ENCODE data around the gene AFF4.
A peak's percentile ranks its signal among the peaks of the same experiment; 100 is the strongest.

The AFF4 gene

DNA sequence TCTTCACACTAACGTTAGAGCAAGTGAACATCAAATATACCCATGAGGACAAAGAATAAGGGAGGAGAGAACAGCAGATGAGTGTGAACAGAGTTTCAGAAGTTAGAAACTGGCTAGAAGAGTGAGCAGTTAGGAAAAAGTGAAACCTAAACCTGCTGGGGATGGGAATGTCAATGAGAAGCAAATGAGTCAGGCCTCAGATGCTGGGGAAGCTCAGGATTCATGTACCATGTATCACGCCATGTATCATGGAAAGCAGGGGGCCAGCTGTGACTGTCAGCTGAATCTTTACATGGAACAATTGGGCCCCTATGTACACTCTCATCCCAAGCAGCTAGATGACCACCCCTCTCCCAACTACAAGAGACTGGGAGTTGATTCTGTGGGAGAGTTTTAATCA lies 113.4 kb downstream of the AFF4 start:
- no peak for DNase-seq

GRCh38 chr5:132849347-132849746 lies 114.1 kb downstream of the AFF4 start:
- no peak for DNase-seq

GRCh38 chr5:132848270-132848669 lies 115.2 kb downstream of the AFF4 start:
- no peak for DNase-seq

GRCh38 chr5:132841305-132841704 lies 122.1 kb downstream of the AFF4 start:
- DNase-seq = no peak

DNA sequence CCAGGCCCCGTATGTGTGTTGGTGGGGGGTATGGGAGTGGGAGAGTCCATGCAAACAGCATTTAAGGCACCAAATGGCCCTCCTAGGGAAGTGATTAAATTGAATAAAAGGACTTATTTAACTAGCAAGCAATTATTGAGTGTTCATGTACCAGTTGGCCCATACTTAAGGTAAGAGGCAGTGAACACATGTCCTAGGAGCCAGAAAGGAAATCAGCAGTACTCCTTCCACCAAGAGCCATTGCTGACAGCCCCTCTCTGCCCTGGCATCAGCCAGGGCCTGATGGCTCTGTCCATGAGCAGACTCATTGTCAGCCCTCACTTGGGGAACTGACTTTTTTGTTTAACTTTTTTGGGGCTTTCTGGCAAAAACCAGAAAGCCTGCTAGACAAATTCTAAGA lies 122.5 kb downstream of the AFF4 start:
- no peak for DNase-seq

- no peak for DNase-seq
Measured at GRCh38 chr5:132840313-132840712, 123.1 kb downstream of the AFF4 start.

GRCh38 chr5:132839426-132840301 lies 123.8 kb downstream of the AFF4 start:
- no peak for DNase-seq

- DNase-seq = no peak
Measured at GRCh38 chr5:132838516-132839282, 124.7 kb downstream of the AFF4 start.

DNA sequence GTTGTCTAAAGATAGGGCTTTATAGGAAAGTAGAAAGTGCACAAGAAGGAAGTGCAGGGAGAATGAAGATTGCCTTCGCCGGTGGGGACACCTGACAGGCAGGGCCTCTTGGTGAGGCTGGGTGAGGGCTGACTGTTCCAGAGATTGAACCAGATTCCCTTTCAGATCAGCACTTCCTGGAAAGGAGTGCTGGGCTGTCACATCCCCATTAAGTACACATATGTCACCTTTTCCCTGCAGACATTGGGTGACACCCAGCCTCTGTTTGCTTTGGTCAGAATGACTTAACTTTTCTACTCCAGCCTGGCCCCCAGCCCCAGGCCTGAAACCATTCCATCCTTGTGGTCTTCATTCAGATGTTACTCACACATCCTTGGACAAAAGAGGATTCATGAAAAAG lies 125.6 kb downstream of the AFF4 start:
- no peak for DNase-seq

GRCh38 chr5:132836852-132837251 lies 126.6 kb downstream of the AFF4 start:
- no peak for DNase-seq

GRCh38 chr5:132834057-132834456 lies 129.4 kb downstream of the AFF4 start:
- DNase-seq = no peak

DNA sequence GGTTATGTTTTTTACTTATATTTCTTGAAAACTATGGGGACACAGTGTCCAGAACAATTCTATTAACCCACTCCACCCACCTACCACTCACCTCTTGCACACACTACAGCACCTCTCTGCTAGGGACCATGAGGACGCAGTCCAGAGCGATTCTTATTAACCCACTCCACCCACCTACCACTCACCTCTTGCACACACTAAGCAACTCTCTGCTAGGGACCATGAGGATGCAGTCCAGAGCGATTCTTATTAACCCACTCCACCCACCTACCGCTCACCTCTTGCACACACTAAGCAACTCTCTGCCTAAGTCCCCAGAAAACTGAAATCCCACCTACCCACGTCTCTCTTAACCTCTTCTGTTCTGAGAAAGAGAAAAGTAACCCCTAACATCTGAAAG lies 130.8 kb downstream of the AFF4 start:
- DNase-seq = no peak

DNA sequence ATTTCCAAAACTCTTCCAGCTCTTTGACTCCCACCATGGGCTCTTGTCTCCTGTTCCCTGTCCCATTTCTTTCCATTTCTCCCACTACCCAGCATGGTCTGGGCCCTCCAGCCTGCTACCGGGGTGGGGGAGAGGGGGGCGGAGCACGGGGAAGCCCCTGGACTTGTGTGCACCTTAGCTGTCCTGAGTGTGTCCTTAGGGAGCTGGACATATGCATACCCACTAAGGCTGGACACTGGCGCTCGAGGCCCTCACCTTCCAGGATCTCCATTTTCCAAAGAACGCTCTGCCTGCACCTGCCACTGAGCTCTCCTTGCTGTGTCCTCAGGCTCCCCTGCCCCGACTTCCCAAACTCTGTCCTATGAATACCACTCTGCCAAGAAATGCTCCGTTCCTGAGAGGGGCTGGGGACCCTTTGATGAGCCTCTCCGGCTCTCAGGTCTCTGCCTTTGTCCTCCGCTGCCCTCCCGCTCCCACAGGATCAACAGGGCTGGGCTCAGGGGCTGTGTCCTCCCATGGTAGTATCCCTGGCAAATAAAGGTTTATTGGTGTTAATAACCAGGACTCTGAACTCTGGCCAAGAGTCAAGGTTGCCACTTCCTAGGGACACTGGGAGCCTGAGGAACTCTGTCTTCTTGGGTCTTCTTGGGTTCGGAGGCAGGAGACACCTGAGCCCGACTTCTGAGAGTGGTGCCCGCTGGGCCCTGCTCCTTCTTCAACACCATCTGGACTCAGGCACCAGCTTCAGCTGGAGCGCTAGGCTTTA lies 132.2 kb downstream of the AFF4 start:
- DNase-seq = no peak

GRCh38 chr5:132830436-132831094 lies 132.9 kb downstream of the AFF4 start, which contains the start of gene SHROOM1:
Gene SHROOM1, minus strand, starts transcription at chr5:132830647. Its CDS starts 4,507 bp downstream, at chr5:132826140.
- DNase-seq = peak in 1 of 6 experiments; percentile 37

DNA sequence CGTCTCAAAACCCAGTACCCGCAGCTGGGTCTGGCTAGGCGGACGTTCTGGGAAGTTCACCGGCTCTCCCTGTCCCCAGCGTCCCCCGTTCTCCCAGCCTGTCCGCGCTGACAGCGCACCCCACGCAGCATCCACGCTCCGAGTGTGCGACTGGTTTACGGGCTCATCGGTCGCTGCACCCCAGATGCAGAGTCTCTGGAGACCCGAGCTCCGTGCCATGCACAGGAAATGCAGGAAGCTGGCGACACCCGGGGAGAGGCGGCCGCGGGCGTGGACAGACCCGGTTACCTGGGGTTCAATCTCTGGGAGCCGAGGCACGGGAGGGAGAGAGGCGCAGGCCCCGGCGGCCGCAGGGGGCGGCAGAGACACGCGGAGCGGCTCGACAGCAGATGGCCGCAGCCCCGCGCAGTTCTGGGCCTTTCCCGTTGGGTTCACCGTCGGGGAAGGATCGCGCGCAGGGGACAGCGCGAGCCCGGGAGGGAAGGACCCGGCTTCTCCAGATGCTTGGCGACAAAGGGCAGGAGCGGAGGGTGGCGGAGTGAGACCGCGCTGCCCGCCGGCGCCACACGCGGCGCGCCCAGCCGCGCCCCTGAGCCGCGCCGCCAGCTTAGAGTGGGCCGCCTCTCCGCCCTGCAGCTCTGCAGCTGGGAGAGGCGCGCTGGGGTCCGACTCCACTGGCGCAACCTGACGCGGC lies 133.5 kb downstream of the AFF4 start:
- DNase-seq = peak; percentile 22 to 61 (median 50)

- no peak for DNase-seq
Measured at GRCh38 chr5:132828846-132829494, 134.5 kb downstream of the AFF4 start.

DNA sequence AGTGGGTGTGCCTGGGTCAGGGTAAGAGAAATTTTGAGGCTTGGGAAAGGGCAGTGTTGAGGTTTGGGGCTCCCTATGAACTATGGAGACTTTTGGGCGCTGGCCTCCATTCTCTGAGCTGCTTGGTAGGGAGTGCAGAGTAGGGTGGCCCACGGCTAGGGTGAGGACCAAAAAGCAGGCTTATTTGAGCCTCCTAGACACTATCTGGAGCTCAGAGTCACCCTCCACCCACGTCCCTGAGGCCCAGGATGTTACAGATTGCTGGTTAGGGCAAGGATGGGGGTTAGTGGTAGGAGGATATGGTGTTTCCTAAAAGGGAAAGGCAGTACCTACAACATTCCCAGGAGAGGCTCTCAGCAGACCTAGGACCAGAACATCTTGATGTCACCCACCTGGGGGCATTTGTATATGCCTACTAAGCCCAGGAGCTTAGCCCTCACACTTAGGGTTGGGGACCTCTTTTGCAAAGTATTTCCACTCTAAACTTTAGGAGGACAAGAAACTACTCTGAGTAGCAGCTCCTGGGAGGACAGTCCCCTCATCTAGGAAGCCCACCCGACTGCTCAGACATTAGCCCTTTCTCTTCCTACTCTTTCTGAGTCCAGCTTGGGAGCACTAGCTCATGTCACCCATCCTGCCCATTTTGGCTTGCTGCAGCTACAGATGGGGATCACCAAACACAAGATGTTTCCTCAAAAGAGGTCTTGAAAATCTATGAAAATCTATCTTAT lies 135.3 kb downstream of the AFF4 start:
- DNase-seq = no peak

DNA sequence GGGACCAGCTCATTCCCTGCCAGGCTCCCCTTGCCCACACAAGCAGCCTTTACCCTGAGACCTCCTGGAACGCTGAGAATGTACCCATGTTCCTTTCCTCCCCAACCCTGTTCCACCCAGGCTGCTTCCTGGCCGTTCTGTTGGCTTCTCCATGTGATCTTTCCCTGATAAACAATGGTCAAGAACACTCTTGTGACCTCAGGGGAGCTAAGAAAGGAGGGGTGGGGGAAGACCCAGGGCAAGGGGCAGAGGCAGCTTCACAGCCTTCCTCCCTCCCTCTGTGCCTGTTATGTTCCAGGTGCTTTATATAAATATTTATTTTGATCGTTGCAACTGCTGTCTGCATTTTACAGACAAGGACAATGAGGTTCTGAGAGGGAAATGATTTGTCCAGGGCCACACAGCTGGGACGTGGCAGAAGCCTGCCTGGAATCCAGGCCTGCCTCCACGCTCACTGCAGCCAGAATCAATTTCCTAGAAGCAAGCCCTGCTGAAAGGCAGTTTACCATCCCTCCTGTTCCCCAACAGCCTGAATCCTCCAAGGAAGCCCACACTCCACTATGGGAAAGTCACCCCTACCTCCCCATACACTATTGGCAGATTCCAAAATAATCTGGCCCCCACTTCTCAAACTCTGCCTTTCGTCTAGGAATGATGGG lies 136.9 kb downstream of the AFF4 start:
- no peak for DNase-seq

DNA sequence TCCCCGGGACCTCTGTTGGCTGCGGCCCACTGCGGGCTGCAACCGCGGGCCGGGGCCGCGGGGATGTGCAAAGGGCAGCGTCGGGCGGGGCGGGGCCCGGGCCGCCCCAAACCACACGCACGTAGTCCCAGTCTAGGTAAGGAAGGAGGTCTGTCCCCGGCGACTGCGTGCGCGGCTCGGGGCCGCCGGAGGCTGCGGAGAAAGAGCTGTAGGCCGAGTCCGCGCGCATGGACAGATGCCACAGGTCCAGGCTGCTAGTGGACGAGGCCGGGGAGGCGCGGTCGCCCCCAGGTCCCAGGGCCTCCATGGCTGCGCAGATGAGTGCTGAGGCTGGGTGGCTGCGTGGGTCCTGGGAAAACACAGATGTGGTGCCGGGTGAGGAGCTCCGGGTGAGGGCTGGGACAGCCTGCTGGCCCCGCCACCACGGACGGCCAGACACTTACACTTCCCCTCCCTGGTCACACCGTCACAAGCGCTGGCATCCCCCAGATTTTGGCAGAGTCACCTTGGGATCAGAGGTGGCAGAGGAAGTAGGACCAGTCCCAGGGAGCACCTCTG lies 137.5 kb downstream of the AFF4 start:
- no peak for DNase-seq

Measured in stimulated activated naive CD4-positive, alpha-beta T cell (primary cell).